ENCODE data around the gene SPACA4.

SPACA4 gene

GRCh38 chr19:48596679-48597465 is 9.7 kb upstream of the SPACA4 start:
- DNase-seq (ENCODE audit: low read depth): no peak

DNA sequence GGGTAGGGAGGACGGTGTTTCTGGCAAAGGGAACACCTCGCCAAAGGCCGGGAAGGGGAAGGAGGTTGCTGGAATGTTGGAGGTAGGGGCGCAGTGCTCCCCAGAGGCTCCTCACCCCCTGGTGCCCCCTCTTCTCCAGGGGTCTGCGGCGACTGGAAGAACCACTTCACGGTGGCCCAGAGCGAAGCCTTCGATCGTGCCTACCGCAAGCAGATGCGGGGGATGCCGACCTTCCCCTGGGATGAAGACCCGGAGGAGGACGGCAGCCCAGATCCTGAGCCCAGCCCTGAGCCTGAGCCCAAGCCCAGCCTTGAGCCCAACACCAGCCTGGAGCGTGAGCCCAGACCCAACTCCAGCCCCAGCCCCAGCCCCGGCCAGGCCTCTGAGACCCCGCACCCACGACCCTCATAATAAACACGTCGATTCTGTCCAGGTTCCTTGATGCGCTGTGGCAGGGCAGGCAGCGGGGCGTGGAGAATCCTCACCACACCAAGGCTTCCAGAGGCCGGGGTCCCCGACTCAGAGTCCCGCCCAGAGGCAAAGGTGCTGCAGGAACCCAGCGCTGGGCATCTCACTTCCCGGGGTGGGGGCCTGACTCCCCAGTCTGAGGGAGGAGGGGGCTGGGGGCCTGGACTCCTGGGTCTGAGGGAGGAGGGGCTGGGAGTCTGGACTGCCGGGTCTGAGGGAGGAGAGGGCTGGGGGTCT is 7.4 kb upstream of the SPACA4 start:
- no peak for DNase-seq (ENCODE audit: low read depth)

GRCh38 chr19:48600679-48601417 is 5.7 kb upstream of the SPACA4 start:
- DNase-seq (ENCODE audit: low read depth): no peak

DNA sequence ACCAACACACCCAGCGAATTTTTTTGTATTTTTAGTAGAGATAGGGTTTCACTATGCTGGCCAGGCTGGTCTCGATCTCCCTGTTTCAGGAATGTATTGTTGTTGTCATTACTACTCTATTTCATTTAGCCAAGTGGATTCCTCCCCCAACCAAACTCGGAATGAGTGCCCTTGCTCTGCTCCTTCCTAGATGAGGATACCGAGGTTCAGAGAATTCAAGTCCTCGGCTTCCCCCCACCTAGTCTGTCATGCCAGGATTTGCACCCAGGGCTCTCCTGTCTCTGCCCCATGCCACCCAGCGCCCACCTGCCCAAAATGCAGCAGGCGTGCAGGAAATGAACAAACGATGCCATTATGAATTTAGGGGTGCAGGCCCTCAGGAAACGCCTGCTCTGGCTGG is 3.5 kb upstream of the SPACA4 start:
- no peak for DNase-seq (ENCODE audit: low read depth)

GRCh38 chr19:48603449-48603848 is 3.1 kb upstream of the SPACA4 start:
- no peak for DNase-seq (ENCODE audit: low read depth)

- DNase-seq (ENCODE audit: low read depth): no peak
Measured at GRCh38 chr19:48603850-48604249, 2.7 kb upstream of the SPACA4 start.

DNA sequence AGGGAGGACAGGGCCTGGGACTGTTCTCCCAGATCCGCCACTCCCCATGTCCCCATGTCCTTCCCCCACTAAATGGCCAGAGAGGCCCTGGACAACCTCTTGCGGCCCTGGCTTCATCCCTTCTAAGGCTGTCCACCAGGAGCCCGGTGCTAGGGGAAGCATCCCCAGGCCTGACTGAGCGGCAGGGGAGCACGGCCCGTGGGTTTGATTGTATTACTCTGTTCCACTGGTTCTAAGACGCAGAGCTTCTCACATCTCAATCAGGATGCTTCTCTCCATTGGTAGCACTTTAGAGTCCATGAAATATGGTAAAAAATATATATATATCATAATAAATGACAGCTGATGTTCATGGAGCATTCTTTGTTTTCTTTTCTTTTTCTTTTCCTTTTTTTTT is 815 bp downstream of the SPACA4 start:
- no peak for DNase-seq (ENCODE audit: low read depth)

GRCh38 chr19:48608798-48609263 is 2.3 kb downstream of the SPACA4 start:
- DNase-seq (ENCODE audit: low read depth): peak; percentile 72

DNA sequence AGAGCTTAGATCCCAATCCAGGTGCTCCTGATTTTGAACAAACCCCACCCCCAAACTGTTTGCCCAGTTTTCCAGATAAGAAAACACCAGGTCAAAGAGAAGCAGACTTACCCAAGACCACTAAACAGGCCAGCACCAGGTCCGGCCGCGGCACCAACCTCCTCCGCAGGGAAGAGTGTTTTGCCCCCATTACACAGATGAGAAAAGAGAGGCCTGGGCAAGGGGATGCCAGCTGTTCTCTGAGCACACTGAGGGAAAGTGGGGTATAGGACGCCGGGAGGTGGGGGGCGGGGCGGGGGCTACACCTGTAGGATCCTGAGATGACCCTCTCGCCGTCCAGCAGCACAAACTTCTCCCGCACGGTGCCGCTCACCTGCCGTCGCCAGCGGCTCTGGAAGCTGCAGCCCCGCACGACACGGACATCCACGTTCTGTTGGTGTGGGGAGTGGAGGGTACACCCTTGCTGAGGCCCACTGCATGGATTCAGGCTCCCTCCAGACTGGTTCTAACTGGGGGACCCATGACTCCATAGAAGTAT is 3.1 kb downstream of the SPACA4 start:
- no peak for DNase-seq (ENCODE audit: low read depth)

GRCh38 chr19:48611872-48612271 is 5.3 kb downstream of the SPACA4 start:
- DNase-seq (ENCODE audit: low read depth): no peak

DNA sequence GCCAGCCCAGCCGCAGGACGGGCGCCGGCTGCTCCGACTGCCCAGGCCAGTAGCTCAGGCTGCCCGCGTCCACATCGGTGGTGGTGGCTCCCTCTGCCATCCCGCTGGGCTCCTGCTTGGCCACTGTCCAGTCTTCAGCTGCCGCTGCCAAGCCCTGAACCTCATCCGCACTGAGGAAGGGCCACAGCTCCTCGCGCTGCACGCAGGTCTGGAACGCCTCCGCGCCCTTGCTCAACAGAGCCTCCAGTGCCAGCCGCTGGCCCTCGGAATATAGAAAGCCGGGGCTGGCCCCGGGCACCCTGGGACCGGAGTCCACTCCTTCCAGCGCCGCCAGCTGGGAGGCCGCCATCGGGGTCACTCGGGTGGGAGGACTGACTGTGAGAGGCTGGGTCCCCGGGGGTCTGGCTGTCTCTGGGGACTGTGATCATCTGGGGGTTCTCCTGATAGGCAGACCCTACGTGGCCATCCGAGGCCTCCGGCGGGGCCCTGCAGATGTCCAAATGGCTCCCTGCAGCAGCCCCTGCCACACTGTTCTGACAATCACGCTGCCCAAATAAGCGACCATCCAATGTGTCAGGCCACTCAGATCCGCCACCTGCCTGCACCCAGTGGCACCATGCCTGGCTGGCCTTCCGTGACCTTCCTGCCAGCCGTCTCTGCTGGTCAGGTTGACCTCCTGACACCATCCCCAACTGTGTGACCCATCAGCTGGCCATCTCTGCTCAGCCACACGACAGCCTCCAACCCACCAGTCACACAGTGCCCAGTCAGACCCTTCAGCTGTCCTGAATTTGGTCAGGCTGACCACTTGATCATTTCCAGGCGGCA is 6.7 kb downstream of the SPACA4 start:
- no peak for DNase-seq (ENCODE audit: low read depth)

DNA sequence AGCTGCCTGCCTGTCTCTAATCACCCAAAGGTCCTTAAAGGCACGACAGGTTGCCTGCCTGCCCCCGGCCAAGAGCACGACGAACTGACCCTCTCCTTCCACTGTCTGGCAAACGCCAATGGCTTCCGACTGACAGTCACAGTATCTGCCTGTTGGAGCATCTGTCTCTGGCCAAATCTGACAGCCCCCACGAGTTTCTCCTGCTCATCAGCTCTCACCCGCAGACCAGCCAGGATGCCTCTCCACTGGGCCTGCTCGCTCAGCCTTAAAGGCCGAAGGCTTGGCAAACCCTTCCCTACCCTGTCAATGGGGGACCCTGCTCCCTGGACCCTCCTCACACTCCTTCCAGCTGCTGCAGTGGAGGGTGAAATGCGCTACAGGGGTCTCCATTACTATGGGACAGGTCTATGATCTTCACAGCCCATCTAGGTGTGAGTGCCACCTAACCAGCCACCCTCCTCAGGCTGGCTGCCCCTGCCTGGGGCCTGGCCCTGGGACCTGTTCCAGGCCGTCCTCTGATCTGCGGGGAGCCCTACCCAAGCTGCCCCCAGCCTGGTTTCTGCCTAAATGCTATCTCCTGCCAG is 7.4 kb downstream of the SPACA4 start:
- DNase-seq (ENCODE audit: low read depth): peak; percentile 39

- DNase-seq (ENCODE audit: low read depth): peak; percentile 54
Measured at GRCh38 chr19:48614436-48615230, 8.1 kb downstream of the SPACA4 start, which contains the start of gene FAM83E. Gene FAM83E (minus strand): TSS chr19:48615076. CDS start chr19:48613372, 1,704 bp downstream.

DNA sequence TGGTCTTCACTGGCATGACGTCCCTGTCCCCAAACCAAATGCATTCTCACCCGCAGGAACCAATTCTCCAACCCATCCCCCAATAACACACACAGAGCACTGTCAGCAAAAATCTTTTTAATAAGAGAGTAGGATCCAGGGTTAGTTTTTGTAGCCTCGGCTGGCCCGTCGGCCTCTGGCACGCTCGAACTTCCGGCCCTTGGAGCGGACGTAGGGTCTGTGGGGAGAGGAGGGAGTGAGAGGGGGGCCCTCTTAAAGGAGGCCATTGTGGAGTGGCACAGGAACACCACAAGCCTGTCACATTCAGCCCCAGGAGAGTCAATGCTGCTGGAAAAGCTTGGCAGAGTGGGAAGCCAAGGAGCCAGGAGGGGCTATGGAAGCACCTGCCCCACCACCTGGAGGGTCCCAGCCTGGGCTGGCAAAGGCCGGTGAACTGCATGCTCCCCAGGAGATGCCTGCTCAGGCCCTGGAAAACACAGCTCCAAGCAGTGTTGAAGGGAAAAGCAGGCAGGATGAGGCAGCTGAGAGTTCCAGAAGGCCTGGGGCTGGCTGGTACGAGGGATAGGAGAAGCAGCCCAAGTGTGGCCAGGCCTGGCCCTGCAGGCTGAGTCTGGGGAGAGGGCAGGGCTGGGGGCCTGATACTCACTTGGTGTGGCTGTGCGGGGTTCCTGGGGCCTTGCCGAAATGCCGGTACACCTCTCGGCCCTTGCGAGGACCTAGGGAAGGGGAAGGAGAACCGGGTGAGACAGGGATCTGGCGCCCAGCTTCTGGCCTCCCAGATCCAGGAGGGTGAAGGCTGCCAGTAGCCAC is 8.9 kb downstream of the SPACA4 start:
- DNase-seq (ENCODE audit: low read depth): no peak

DNA sequence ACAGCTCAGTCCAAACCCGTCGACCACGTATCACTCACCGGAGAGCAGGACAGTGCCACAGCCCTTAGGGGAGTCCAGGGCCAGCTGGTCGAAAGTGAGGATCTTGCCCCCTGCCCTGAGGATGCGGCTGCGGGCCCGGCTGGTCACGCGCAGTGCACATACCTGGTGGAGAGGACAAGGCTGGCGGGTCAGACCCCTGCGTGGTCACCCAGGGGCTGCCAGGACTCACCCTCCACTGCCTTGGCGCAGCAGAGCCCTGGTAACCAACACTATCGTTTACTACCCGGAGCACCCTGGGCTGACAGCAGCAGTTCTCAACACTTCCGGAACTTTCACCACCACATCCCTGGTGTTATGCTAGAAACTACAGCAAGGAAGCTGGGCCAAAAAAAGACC is 9.5 kb downstream of the SPACA4 start:
- no peak for DNase-seq (ENCODE audit: low read depth)

GRCh38 chr19:48616491-48617056 is 10.0 kb downstream of the SPACA4 start:
- no peak for DNase-seq (ENCODE audit: low read depth)

- DNase-seq (ENCODE audit: low read depth): peak; percentile 31
Measured at GRCh38 chr19:48617146-48617937, 10.8 kb downstream of the SPACA4 start.

GRCh38 chr19:48618278-48618915 is 11.9 kb downstream of the SPACA4 start:
- DNase-seq (ENCODE audit: low read depth): no peak
